WTC11 (cell line): ENCODE measurements around the gene ABHD3. TPM values are rescaled to one million over a fixed set of nuclear protein-coding genes. Genes with fewer than 3 reads are reported as not detected.

Source experiments
- ATAC-seq: fragments of 200-7000 bp; cut with Tn5 transposase; 2 replicates; pipeline ENCODE4 v1.10.0; 2021; ENCODE audit warnings: mild to moderate bottlenecking, moderate library complexity
- CTCF ChIA-PET: fragments of 300-600 bp; sonication (Branson Sonifier 250); formaldehyde crosslinking; loops from one replicate; lab custom pipeline; 2021; ENCODE audit warnings: antibody characterized with exemption; lab: Charles Lee
- POLR2A ChIA-PET: fragments of 350-600 bp; sonication (Branson Sonifier 250); formaldehyde crosslinking; loops from one replicate; lab custom pipeline; 2021; ENCODE audit warnings: antibody characterized with exemption; lab: Charles Lee
- DNase-seq: peaks from one replicate; pipeline ENCODE4 v3.0.0; 2021; ENCODE audit warnings: low spot score
- H3K27ac Mint-ChIP-seq: 2 replicates; pipeline ENCODE4 v1.8.0; 2021; ENCODE audit warnings: mixed read lengths
- H3K27me3 Mint-ChIP-seq: 2 replicates; pipeline ENCODE4 v1.8.0; 2021; ENCODE audit warnings: low read depth, mild to moderate bottlenecking, moderate library complexity, mixed read lengths
- H3K36me3 Mint-ChIP-seq: 2 replicates; pipeline ENCODE4 v1.8.0; 2021; ENCODE audit warnings: mixed read lengths
- H3K4me1 Mint-ChIP-seq: 2 replicates; pipeline ENCODE4 v1.8.0; 2022; ENCODE audit warnings: mixed read lengths
- H3K4me3 Mint-ChIP-seq: 2 replicates; pipeline ENCODE4 v1.8.0; 2021; ENCODE audit warnings: mild to moderate bottlenecking, moderate library complexity, mixed read lengths
- H3K9me3 Mint-ChIP-seq: 2 replicates; pipeline ENCODE4 v1.8.0; 2021; ENCODE audit warnings: mixed read lengths
- CREB1 ChIP-seq: sonication (generic); formaldehyde crosslinking; IDR thresholded peaks from 2 replicates; pipeline ENCODE4 v1.8.0; 2023; ENCODE audit warnings: mild to moderate bottlenecking, missing genetic modification reagents
- FOXK1 ChIP-seq: sonication (generic); formaldehyde crosslinking; IDR thresholded peaks from 2 replicates; pipeline ENCODE4 v1.8.0; 2022; ENCODE audit warnings: mild to moderate bottlenecking, moderate library complexity, missing genetic modification reagents
- NFATC4 ChIP-seq: fragments of 250-450 bp; sonication (Bioruptor Pico); IDR thresholded peaks from 2 replicates; pipeline ENCODE4 v1.9.0; 2021; ENCODE audit warnings: mild to moderate bottlenecking
- NFE2L1 ChIP-seq: sonication (generic); formaldehyde crosslinking; IDR thresholded peaks from 2 replicates; pipeline ENCODE4 v1.8.1; 2023; ENCODE audit warnings: missing genetic modification reagents
- NR1H2 ChIP-seq: sonication (generic); formaldehyde crosslinking; IDR thresholded peaks from 2 replicates; pipeline ENCODE4 v1.9.0; 2021; ENCODE audit warnings: mild to moderate bottlenecking, moderate library complexity, missing genetic modification reagents
- SMAD3 ChIP-seq: sonication (generic); formaldehyde crosslinking; IDR thresholded peaks from 2 replicates; pipeline ENCODE4 v1.8.0; 2022; ENCODE audit warnings: missing genetic modification reagents, mild to moderate bottlenecking, borderline replicate concordance
- TP53 ChIP-seq: sonication (generic); formaldehyde crosslinking; IDR thresholded peaks from 2 replicates; pipeline ENCODE4 v1.8.1; 2023; ENCODE audit warnings: mild to moderate bottlenecking, missing genetic modification reagents
- ZNF121 ChIP-seq: sonication (generic); formaldehyde crosslinking; IDR thresholded peaks from 2 replicates; pipeline ENCODE4 v1.8.0; 2023; ENCODE audit warnings: missing genetic modification reagents
- ZNF138 ChIP-seq: sonication (generic); formaldehyde crosslinking; conservative IDR thresholded peaks from 2 replicates; pipeline ENCODE4 v1.8.1; 2022; ENCODE audit warnings: mild to moderate bottlenecking, moderate library complexity, missing genetic modification reagents
- ZNF232 ChIP-seq: sonication (generic); formaldehyde crosslinking; IDR thresholded peaks from 2 replicates; pipeline ENCODE4 v1.8.0; 2022; ENCODE audit warnings: mild to moderate bottlenecking, missing genetic modification reagents
- ZNF396 ChIP-seq: fragments of 250-450 bp; sonication (Bioruptor Pico); IDR thresholded peaks from 2 replicates; pipeline ENCODE4 v1.8.0; 2021; ENCODE audit warnings: mild to moderate bottlenecking, moderate library complexity, borderline replicate concordance
- ZNF671 ChIP-seq: fragments of 250-450 bp; sonication (Bioruptor Pico); IDR thresholded peaks from 2 replicates; pipeline ENCODE4 v1.8.0; 2021; ENCODE audit warnings: mild to moderate bottlenecking
- total RNA-seq: library from RNA; stranded (reverse); gene quantifications from 3 replicates; pipeline ENCODE4 v1.2.3, GENCODE V29; 2021
- TF ChIP-seq, protein P1 (sequence below): sonication (generic); formaldehyde crosslinking; IDR thresholded peaks from 2 replicates; pipeline ENCODE4 v1.8.0; 2022; ENCODE audit warnings: mild to moderate bottlenecking, missing genetic modification reagents
- TF ChIP-seq, protein P2 (sequence below): sonication (generic); formaldehyde crosslinking; conservative IDR thresholded peaks from 2 replicates; pipeline ENCODE4 v1.8.1; 2023; ENCODE audit warnings: mild to moderate bottlenecking, low read depth, missing genetic modification reagents, moderate library complexity
- TF ChIP-seq, protein P3 (sequence below): sonication (generic); formaldehyde crosslinking; IDR thresholded peaks from 2 replicates; pipeline ENCODE4 v1.8.1; 2022; ENCODE audit warnings: low read depth, mild to moderate bottlenecking, moderate library complexity, missing genetic modification reagents, borderline replicate concordance
- TF ChIP-seq, protein P4 (sequence below): sonication (generic); formaldehyde crosslinking; IDR thresholded peaks from 2 replicates; pipeline ENCODE4 v1.8.1; 2022; ENCODE audit warnings: low read depth, missing genetic modification reagents, borderline replicate concordance
- TF ChIP-seq, protein P5 (sequence below): sonication (generic); formaldehyde crosslinking; IDR thresholded peaks from 2 replicates; pipeline ENCODE4 v1.8.0; 2023; ENCODE audit warnings: mild to moderate bottlenecking, missing genetic modification reagents
- TF ChIP-seq, protein P6 (sequence below): sonication (generic); formaldehyde crosslinking; IDR thresholded peaks from 2 replicates; pipeline ENCODE4 v1.8.1; 2023; ENCODE audit warnings: mild to moderate bottlenecking, missing genetic modification reagents

ABHD3 gene
- total RNA-seq, 1 experiment from 2014 or later = 11.1 TPM

DNA sequence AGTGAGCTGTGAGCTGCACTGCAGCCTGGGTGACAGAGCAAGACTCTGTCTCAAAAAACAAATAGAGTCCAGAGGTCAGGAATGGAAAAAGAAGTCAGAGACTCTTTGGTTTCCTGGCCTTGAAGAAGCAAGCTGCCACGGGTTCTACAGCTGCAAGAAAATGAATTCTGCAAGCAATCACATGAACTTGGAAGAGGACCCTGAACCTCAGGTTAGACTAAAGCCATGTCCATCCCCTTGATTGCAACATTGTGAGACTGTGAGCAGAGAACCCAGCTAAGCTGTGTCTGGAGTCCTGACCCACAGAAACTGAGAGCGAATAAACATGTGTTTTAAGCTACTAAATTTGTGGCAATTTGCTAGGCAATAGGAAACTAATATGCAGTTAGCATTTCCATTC, 23.1 kb upstream of the ABHD3 start (continued):
- TF ChIP-seq, protein P1, sequence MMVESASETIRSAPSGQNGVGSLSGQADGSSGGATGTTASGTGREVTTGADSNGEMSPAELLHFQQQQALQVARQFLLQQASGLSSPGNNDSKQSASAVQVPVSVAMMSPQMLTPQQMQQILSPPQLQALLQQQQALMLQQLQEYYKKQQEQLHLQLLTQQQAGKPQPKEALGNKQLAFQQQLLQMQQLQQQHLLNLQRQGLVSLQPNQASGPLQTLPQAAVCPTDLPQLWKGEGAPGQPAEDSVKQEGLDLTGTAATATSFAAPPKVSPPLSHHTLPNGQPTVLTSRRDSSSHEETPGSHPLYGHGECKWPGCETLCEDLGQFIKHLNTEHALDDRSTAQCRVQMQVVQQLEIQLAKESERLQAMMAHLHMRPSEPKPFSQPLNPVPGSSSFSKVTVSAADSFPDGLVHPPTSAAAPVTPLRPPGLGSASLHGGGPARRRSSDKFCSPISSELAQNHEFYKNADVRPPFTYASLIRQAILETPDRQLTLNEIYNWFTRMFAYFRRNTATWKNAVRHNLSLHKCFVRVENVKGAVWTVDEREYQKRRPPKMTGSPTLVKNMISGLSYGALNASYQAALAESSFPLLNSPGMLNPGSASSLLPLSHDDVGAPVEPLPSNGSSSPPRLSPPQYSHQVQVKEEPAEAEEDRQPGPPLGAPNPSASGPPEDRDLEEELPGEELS (CRISPR knock-in tag) = no peak
- no peak for TF ChIP-seq NFATC4 (CRISPR knock-in tag)
- no peak for TF ChIP-seq ZNF121 (CRISPR knock-in tag)
- TF ChIP-seq, protein P2, sequence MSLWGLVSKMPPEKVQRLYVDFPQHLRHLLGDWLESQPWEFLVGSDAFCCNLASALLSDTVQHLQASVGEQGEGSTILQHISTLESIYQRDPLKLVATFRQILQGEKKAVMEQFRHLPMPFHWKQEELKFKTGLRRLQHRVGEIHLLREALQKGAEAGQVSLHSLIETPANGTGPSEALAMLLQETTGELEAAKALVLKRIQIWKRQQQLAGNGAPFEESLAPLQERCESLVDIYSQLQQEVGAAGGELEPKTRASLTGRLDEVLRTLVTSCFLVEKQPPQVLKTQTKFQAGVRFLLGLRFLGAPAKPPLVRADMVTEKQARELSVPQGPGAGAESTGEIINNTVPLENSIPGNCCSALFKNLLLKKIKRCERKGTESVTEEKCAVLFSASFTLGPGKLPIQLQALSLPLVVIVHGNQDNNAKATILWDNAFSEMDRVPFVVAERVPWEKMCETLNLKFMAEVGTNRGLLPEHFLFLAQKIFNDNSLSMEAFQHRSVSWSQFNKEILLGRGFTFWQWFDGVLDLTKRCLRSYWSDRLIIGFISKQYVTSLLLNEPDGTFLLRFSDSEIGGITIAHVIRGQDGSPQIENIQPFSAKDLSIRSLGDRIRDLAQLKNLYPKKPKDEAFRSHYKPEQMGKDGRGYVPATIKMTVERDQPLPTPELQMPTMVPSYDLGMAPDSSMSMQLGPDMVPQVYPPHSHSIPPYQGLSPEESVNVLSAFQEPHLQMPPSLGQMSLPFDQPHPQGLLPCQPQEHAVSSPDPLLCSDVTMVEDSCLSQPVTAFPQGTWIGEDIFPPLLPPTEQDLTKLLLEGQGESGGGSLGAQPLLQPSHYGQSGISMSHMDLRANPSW (CRISPR knock-in tag) = no peak
- TF ChIP-seq ZNF396 (CRISPR knock-in tag) = no peak
- TF ChIP-seq, protein P3, sequence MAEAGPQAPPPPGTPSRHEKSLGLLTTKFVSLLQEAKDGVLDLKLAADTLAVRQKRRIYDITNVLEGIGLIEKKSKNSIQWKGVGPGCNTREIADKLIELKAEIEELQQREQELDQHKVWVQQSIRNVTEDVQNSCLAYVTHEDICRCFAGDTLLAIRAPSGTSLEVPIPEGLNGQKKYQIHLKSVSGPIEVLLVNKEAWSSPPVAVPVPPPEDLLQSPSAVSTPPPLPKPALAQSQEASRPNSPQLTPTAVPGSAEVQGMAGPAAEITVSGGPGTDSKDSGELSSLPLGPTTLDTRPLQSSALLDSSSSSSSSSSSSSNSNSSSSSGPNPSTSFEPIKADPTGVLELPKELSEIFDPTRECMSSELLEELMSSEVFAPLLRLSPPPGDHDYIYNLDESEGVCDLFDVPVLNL (CRISPR knock-in tag) = no peak
- TF ChIP-seq ZNF138 (CRISPR knock-in tag) = no peak
- TF ChIP-seq, protein P4, sequence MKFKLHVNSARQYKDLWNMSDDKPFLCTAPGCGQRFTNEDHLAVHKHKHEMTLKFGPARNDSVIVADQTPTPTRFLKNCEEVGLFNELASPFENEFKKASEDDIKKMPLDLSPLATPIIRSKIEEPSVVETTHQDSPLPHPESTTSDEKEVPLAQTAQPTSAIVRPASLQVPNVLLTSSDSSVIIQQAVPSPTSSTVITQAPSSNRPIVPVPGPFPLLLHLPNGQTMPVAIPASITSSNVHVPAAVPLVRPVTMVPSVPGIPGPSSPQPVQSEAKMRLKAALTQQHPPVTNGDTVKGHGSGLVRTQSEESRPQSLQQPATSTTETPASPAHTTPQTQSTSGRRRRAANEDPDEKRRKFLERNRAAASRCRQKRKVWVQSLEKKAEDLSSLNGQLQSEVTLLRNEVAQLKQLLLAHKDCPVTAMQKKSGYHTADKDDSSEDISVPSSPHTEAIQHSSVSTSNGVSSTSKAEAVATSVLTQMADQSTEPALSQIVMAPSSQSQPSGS (CRISPR knock-in tag) = no peak
- no peak for TF ChIP-seq FOXK1 (CRISPR knock-in tag)
- no peak for TF ChIP-seq ZNF671 (CRISPR knock-in tag)
- TF ChIP-seq, protein P5, sequence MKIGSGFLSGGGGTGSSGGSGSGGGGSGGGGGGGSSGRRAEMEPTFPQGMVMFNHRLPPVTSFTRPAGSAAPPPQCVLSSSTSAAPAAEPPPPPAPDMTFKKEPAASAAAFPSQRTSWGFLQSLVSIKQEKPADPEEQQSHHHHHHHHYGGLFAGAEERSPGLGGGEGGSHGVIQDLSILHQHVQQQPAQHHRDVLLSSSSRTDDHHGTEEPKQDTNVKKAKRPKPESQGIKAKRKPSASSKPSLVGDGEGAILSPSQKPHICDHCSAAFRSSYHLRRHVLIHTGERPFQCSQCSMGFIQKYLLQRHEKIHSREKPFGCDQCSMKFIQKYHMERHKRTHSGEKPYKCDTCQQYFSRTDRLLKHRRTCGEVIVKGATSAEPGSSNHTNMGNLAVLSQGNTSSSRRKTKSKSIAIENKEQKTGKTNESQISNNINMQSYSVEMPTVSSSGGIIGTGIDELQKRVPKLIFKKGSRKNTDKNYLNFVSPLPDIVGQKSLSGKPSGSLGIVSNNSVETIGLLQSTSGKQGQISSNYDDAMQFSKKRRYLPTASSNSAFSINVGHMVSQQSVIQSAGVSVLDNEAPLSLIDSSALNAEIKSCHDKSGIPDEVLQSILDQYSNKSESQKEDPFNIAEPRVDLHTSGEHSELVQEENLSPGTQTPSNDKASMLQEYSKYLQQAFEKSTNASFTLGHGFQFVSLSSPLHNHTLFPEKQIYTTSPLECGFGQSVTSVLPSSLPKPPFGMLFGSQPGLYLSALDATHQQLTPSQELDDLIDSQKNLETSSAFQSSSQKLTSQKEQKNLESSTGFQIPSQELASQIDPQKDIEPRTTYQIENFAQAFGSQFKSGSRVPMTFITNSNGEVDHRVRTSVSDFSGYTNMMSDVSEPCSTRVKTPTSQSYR (CRISPR knock-in tag) = no peak

DNA sequence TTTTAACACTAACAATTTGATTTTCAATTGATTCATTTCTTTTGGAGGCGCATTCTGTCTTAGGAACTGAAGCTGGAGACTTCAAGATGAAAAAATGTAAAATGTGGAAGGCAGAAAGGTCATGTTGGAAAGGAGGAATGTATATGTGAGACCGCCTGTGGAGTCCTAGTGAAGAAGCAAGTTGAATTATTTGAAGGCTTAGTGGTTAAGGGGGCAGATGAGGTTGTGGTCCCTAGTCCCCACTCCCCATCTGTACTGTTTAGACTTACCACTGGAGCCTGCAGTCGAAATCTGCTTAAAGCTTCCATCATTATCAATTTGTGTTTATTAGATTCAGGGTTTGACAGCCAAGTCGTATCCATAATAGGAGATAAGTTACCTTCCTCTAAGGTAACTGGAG, 20.6 kb upstream of the ABHD3 start:
- Mint-ChIP-seq H3K36me3 (no peaks in the 10 kb centered on the region), H3K4me1 (no peaks in the 10 kb centered on the region), H3K9me3 (no peaks in the 10 kb centered on the region), H3K27ac (no peak overlapping the region), H3K27me3 (no peaks in the 10 kb centered on the region), H3K4me3 (no peak overlapping the region)
- CTCF ChIA-PET = interaction anchor here (0.7 kb wide), 1 partner anchor 17 kb away, joined by 4 read pairs; no protein-coding TSS in a partner anchor
- POLR2A ChIA-PET = no interaction called here
- ATAC-seq (no peak), DNase-seq (no peak)
- no peak for TF ChIP-seq CREB1 (CRISPR knock-in tag)
- TF ChIP-seq ZNF232 (CRISPR knock-in tag) = no peak
- TF ChIP-seq NR1H2 (CRISPR knock-in tag) = no peak
- TF ChIP-seq, protein P2 (CRISPR knock-in tag) = no peak
- TF ChIP-seq, protein P6, sequence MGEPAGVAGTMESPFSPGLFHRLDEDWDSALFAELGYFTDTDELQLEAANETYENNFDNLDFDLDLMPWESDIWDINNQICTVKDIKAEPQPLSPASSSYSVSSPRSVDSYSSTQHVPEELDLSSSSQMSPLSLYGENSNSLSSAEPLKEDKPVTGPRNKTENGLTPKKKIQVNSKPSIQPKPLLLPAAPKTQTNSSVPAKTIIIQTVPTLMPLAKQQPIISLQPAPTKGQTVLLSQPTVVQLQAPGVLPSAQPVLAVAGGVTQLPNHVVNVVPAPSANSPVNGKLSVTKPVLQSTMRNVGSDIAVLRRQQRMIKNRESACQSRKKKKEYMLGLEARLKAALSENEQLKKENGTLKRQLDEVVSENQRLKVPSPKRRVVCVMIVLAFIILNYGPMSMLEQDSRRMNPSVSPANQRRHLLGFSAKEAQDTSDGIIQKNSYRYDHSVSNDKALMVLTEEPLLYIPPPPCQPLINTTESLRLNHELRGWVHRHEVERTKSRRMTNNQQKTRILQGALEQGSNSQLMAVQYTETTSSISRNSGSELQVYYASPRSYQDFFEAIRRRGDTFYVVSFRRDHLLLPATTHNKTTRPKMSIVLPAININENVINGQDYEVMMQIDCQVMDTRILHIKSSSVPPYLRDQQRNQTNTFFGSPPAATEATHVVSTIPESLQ (CRISPR knock-in tag) = no peak
- no peak for TF ChIP-seq SMAD3 (CRISPR knock-in tag)
- TF ChIP-seq ZNF671 (CRISPR knock-in tag) = no peak
- TF ChIP-seq TP53 = no peak
- TF ChIP-seq NFE2L1 (CRISPR knock-in tag) = no peak
- TF ChIP-seq, protein P4 (CRISPR knock-in tag) = no peak
